A549 (cell line): ENCODE data around the gene RNASE1. TPM values are rescaled to one million over a fixed set of nuclear protein-coding genes. Genes with fewer than 3 reads are reported as not detected.

Source experiments
- ATAC-seq, 2 experiments: fragments of 200-7000 bp in 1 of 2; fragments of >200 bp in 1 of 2; cut with Nextera tagmentation in 1 of 2; cut with Tn5 transposase in 1 of 2; 3 replicates each; pipeline versions ENCODE4 v1.8.0 to v1.9.1; 2018 to 2020; ENCODE audit warnings: mild to moderate bottlenecking in 1 of 2, moderate library complexity in 1 of 2
- CTCF ChIA-PET: fragments of 300-600 bp; sonication (Branson Sonifier 250); formaldehyde crosslinking; extraction: SDS; loops from one replicate; lab custom pipeline; 2021; ENCODE audit warnings: antibody characterized with exemption, inconsistent platforms; lab: Yijun Ruan, JAX
- POLR2A ChIA-PET: fragments of 350-600 bp; formaldehyde crosslinking; extraction: SDS; loops from one replicate; lab custom pipeline; 2021; ENCODE audit warnings: antibody characterized with exemption, inconsistent platforms; lab: Yijun Ruan, JAX
- DNase-seq, 2 experiments: peaks; one replicate each; pipeline versions ENCODE4 v3.0.0 to v3.0.0-alpha.2; 2011 to 2016; ENCODE audit warnings: low read depth in 1 of 2, low spot score in 1 of 2
- FAIRE-seq: peaks from 2 replicates; lab custom pipeline; 2011; peaks lifted over from hg19 to GRCh38; lab: Jason Lieb, UNC
- H3K27ac ChIP-seq, 2 experiments: fragments of >200 bp; sonication (Bioruptor Twin); formaldehyde crosslinking; 3 replicates each; pipeline ENCODE4 v1.5.1; 2016 to 2017
- H3K4me1 ChIP-seq: fragments of >200 bp; sonication (Bioruptor Twin); formaldehyde crosslinking; 3 replicates; pipeline ENCODE4 v1.6.1; 2016
- H3K4me2 ChIP-seq: fragments of >200 bp; sonication (Bioruptor Twin); formaldehyde crosslinking; 3 replicates; pipeline ENCODE4 v1.6.1; 2016
- H3K4me3 ChIP-seq: fragments of >200 bp; sonication (Bioruptor Twin); formaldehyde crosslinking; 3 replicates; pipeline ENCODE4 v1.5.1; 2016
- H3K9me3 ChIP-seq: fragments of >200 bp; sonication (Bioruptor Twin); formaldehyde crosslinking; 3 replicates; pipeline ENCODE4 v1.6.1; 2016
- CBX8 ChIP-seq: fragments of 200-600 bp; sonication (generic); IDR thresholded peaks from 2 replicates; pipeline ENCODE4 v1.6.1; 2016
- CEBPB ChIP-seq, 2 experiments: fragments of >200 bp in 1 of 2; sonication (Bioruptor Twin) in 1 of 2; formaldehyde crosslinking in 1 of 2; IDR thresholded peaks; 2 replicates each; pipeline ENCODE4 v1.6.1; 2012 to 2016
- CHD4 ChIP-seq: fragments of 200-600 bp; sonication (generic); IDR thresholded peaks from 2 replicates; pipeline ENCODE4 v1.6.1; 2016; ENCODE audit warnings: antibody characterized with exemption, mild to moderate bottlenecking, borderline replicate concordance
- EHF ChIP-seq: fragments of 250-450 bp; sonication (Bioruptor Pico); IDR thresholded peaks from 2 replicates; pipeline ENCODE4 v1.5.0; 2020; ENCODE audit warnings: mild to moderate bottlenecking
- EHMT2 ChIP-seq: fragments of 200-600 bp; sonication (generic); IDR thresholded peaks from 2 replicates; pipeline ENCODE4 v1.6.1; 2016; ENCODE audit warnings: antibody characterized with exemption, low read depth, mild to moderate bottlenecking, moderate library complexity
- EP300 ChIP-seq, 2 experiments: fragments of >200 bp; sonication (Bioruptor Twin); formaldehyde crosslinking; IDR thresholded peaks; 2 replicates in 1 of 2; 3 replicates in 1 of 2; pipeline ENCODE4 v1.6.1; 2016 to 2017
- ESRRA ChIP-seq: fragments of 150-350 bp; IDR thresholded peaks from 2 replicates; pipeline ENCODE4 v1.6.1; 2014; ENCODE audit warnings: mild to moderate bottlenecking, low read length, borderline replicate concordance
- FOSL2 ChIP-seq, 2 experiments: fragments of 450-650 bp in 1 of 2; fragments of >200 bp in 1 of 2; sonication (Bioruptor Twin) in 1 of 2; formaldehyde crosslinking; IDR thresholded peaks; 2 replicates each; pipeline versions ENCODE4 v1.5.0 to v1.6.1; 2016 to 2020; ENCODE audit warnings: mild to moderate bottlenecking in 1 of 2, moderate library complexity in 1 of 2
- FOXS1 ChIP-seq: fragments of 250-450 bp; sonication (Bioruptor Pico); IDR thresholded peaks from 2 replicates; pipeline ENCODE4 v1.5.0; 2020; ENCODE audit warnings: mild to moderate bottlenecking, moderate library complexity
- GATA3 ChIP-seq: IDR thresholded peaks from 2 replicates; pipeline ENCODE4 v1.6.1; 2012; ENCODE audit warnings: borderline replicate concordance
- HDAC2 ChIP-seq: fragments of 200-600 bp; sonication (generic); IDR thresholded peaks from 2 replicates; pipeline ENCODE4 v1.6.1; 2016
- HOXA7 ChIP-seq: fragments of 250-450 bp; sonication (Bioruptor Pico); IDR thresholded peaks from 2 replicates; pipeline ENCODE4 v1.5.0; 2020; ENCODE audit warnings: mild to moderate bottlenecking, moderate library complexity
- HOXB5 ChIP-seq: fragments of 250-450 bp; sonication (Bioruptor Pico); IDR thresholded peaks from 2 replicates; pipeline ENCODE4 v1.5.0; 2020; ENCODE audit warnings: mild to moderate bottlenecking, moderate library complexity
- JUN ChIP-seq, 2 experiments: fragments of >200 bp; sonication (Bioruptor Twin); formaldehyde crosslinking; IDR thresholded peaks; 2 replicates in 1 of 2; 3 replicates in 1 of 2; pipeline ENCODE4 v1.6.1; 2016 to 2017
- JUNB ChIP-seq: fragments of >200 bp; sonication (Bioruptor Twin); formaldehyde crosslinking; IDR thresholded peaks from 2 replicates; pipeline ENCODE4 v1.6.1; 2016
- MAFK ChIP-seq: fragments of 450-650 bp; IDR thresholded peaks from 2 replicates; pipeline ENCODE4 v1.6.1; 2014; ENCODE audit not compliant: partially characterized antibody
- MYC ChIP-seq: IDR thresholded peaks from 2 replicates; pipeline ENCODE4 v1.6.1; 2012; ENCODE audit warnings: mild to moderate bottlenecking, inconsistent platforms, low read length, improper control_type of control experiment, borderline replicate concordance
- NFE2L2 ChIP-seq: fragments of 150-350 bp; conservative IDR thresholded peaks from 2 replicates; pipeline ENCODE4 v1.6.1; 2014; ENCODE audit warnings: low read length
- NPAS2 ChIP-seq: fragments of 250-450 bp; sonication (Bioruptor Pico); IDR thresholded peaks from 2 replicates; pipeline ENCODE4 v1.8.0; 2022; ENCODE audit warnings: mild to moderate bottlenecking, moderate library complexity, borderline replicate concordance
- NR3C1 ChIP-seq: fragments of >200 bp; sonication (Bioruptor Twin); formaldehyde crosslinking; IDR thresholded peaks from 3 replicates; pipeline ENCODE4 v1.6.1; 2017
- POLR2A ChIP-seq: IDR thresholded peaks from 2 replicates; pipeline ENCODE4 v1.6.1; 2012; ENCODE audit warnings: mild to moderate bottlenecking, low read length
- RAD21 ChIP-seq, 2 experiments: fragments of >200 bp in 1 of 2; sonication (Bioruptor Twin) in 1 of 2; formaldehyde crosslinking in 1 of 2; IDR thresholded peaks in 1 of 2; conservative IDR thresholded peaks in 1 of 2; 2 replicates in 1 of 2; 3 replicates in 1 of 2; pipeline ENCODE4 v1.6.1; 2012 to 2018; ENCODE audit warnings: inconsistent platforms in 1 of 2
- RCOR1 ChIP-seq: fragments of 150-350 bp; IDR thresholded peaks from 2 replicates; pipeline ENCODE4 v1.6.1; 2014; ENCODE audit warnings: antibody characterized with exemption, low read length, low read depth
- RFX5 ChIP-seq: fragments of 450-650 bp; IDR thresholded peaks from 2 replicates; pipeline ENCODE4 v1.7.1; 2014; ENCODE audit warnings: antibody characterized with exemption, mild to moderate bottlenecking, moderate library complexity
- RNF2 ChIP-seq: fragments of 200-600 bp; sonication (generic); IDR thresholded peaks from 2 replicates; pipeline ENCODE4 v1.6.1; 2016; ENCODE audit warnings: low read depth, mild to moderate bottlenecking, antibody characterized with exemption, moderate library complexity, borderline replicate concordance
- SREBF2 ChIP-seq: fragments of 450-650 bp; IDR thresholded peaks from 2 replicates; pipeline ENCODE4 v1.6.1; 2014; ENCODE audit warnings: mild to moderate bottlenecking, moderate library complexity
- TFCP2L1 ChIP-seq: fragments of 250-450 bp; sonication (Bioruptor Pico); IDR thresholded peaks from 2 replicates; pipeline ENCODE4 v1.5.0; 2021; ENCODE audit warnings: mild to moderate bottlenecking
- TP53 ChIP-seq: fragments of 250-450 bp; sonication (Bioruptor Pico); IDR thresholded peaks from 2 replicates; pipeline ENCODE4 v1.5.0; 2021; ENCODE audit warnings: mild to moderate bottlenecking, moderate library complexity
- ZFP36 ChIP-seq: fragments of 450-650 bp; IDR thresholded peaks from 2 replicates; pipeline ENCODE4 v1.6.1; 2014; ENCODE audit warnings: borderline replicate concordance; ENCODE audit not compliant: partially characterized antibody
- ZNF302 ChIP-seq: fragments of 250-450 bp; sonication (Bioruptor Pico); IDR thresholded peaks from 2 replicates; pipeline ENCODE4 v1.9.0; 2021; ENCODE audit warnings: inconsistent platforms, mild to moderate bottlenecking, moderate library complexity
- ZSCAN20 ChIP-seq: fragments of 250-450 bp; sonication (Bioruptor Pico); IDR thresholded peaks from 2 replicates; pipeline ENCODE4 v1.8.0; 2022; ENCODE audit warnings: mild to moderate bottlenecking, moderate library complexity
- WGBS: methylation state at CpG from one replicate; pipeline ENCODE4 v1.1.6; 2017; ENCODE audit errors: missing lambda C conversion rate; 5-methylcytosine and 5-hydroxymethylcytosine counted together
- polyA minus RNA-seq: library from RNA; depleted of rRNA, polyadenylated mRNA; stranded (reverse); fragments of >200 nt; gene quantifications from 2 replicates; pipeline ENCODE4 v1.2.3, GENCODE V29; 2011; rRNA and poly(A)+ RNA removed
- polyA plus RNA-seq, 4 experiments: library from polyadenylated mRNA; depleted of rRNA in 3 of 4; stranded (reverse); fragments of >200 nt; fragmentation: RNase III in 1 of 4; extraction: RNeasy Plus Mini Kit Qiagen cat#74134 plus additional on column Dnase treatment in 1 of 4; gene quantifications; 2 replicates in 3 of 4; 3 replicates in 1 of 4; pipeline ENCODE4 v1.2.3, GENCODE V29; 2011 to 2017
- TF ChIP-seq, protein P1 (sequence below): fragments of >200 bp; sonication (Bioruptor Twin); formaldehyde crosslinking; IDR thresholded peaks from 3 replicates; pipeline ENCODE4 v1.6.1; 2016
- TF ChIP-seq, protein P2 (sequence below): IDR thresholded peaks from 2 replicates; pipeline ENCODE4 v1.6.1; 2012; ENCODE audit warnings: low read depth, borderline replicate concordance
- TF ChIP-seq, protein P3 (sequence below): IDR thresholded peaks from 2 replicates; pipeline ENCODE4 v1.6.1; 2012

The RNASE1 gene
- polyA plus RNA-seq (2011; rRNA removed) (0.98 and 1.1 TPM in 2 replicates), polyA plus RNA-seq (2017; fragmentation: RNase III; extraction: RNeasy Plus Mini Kit Qiagen cat#74134 plus additional on column Dnase treatment) (0.13 to 0.55 TPM (median 0.16 TPM) in 3 replicates), polyA minus RNA-seq (0.19 and 2.5 TPM in 2 replicates)
- polyA plus RNA-seq (2012; cell fraction: cytosol; rRNA removed): 0.54 and 0.57 TPM in 2 replicates
- polyA plus RNA-seq (2012; cell fraction: nucleus; rRNA removed): 0.26 and 0.66 TPM in 2 replicates

DNA sequence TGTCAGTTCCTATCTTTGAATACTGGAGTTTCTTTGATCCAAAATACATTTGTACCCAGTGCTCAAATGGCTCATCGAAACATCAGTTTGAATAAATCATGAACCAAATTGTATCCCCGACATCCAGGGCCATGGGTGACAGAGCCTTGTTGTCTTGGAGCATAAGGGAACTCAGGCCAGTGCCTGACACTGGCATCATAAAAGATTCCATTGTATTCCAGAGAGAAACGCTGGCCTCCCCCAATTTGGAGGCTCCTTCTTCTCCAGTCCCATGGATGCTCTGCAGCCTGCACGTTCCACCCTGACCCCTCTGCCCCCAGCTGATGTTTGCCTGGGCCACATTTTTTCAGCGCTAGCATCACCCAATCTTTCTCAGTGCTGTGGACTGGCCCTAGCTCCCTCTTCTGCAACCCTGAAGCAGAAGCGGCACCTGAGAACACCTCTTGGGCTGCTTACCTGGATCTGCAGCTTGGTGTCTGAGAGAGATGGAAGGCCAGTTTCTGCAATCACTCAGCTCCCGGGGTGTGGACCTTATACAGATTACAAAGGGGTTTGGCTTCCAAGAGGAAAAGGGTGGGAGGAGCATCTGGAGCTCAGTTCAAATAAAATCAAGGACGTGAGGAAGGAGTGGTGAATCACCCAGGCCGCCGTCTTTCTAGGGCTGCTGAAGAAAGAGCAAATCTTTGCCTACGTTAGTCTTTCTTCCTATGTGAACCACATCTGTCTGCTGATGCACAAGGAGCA lies at the start of gene RNASE1:
TSS of gene RNASE1 (minus strand) at position 504 of the 744 bp plus-strand sequence. CDS start 776 bp downstream, outside the sequence.
- ChIA-PET POLR2A (interaction anchor here (1.0 kb wide), 1 partner anchor 47 kb away, joined by 3 read pairs; no protein-coding TSS in a partner anchor), CTCF (interaction anchor here (0.8 to 0.9 kb wide), 2 partner anchors 9 to 71 kb away, joined by 3 read pairs; no protein-coding TSS in a partner anchor)
- FAIRE-seq: no peak
- TF ChIP-seq HOXB5 (CRISPR knock-in tag) (no peak), CBX8 (no peak), RNF2 (no peak), RFX5 (no peak), RAD21 (conservative IDR thresholded peaks at IDR 0.05 in 1 of 2, IDR thresholded peaks at IDR 0.05 in 1 of 2) (no peak), NFE2L2 (no peak), FOXS1 (CRISPR knock-in tag) (no peak), CHD4 (no peak), SREBF2 (no peak), TFCP2L1 (CRISPR knock-in tag) (no peak), TP53 (CRISPR knock-in tag) (no peak), ZSCAN20 (CRISPR knock-in tag) (no peak), HDAC2 (no peak), POLR2A (no peak), ZNF302 (CRISPR knock-in tag) (no peak), EHMT2 (no peak), MAFK (no peak)
- TF ChIP-seq, protein P1, sequence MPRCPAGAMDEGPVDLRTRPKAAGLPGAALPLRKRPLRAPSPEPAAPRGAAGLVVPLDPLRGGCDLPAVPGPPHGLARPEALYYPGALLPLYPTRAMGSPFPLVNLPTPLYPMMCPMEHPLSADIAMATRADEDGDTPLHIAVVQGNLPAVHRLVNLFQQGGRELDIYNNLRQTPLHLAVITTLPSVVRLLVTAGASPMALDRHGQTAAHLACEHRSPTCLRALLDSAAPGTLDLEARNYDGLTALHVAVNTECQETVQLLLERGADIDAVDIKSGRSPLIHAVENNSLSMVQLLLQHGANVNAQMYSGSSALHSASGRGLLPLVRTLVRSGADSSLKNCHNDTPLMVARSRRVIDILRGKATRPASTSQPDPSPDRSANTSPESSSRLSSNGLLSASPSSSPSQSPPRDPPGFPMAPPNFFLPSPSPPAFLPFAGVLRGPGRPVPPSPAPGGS: no peak
- TF ChIP-seq, protein P2, sequence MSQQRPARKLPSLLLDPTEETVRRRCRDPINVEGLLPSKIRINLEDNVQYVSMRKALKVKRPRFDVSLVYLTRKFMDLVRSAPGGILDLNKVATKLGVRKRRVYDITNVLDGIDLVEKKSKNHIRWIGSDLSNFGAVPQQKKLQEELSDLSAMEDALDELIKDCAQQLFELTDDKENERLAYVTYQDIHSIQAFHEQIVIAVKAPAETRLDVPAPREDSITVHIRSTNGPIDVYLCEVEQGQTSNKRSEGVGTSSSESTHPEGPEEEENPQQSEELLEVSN: no peak
- Histone ChIP-seq H3K4me2 (peak within 1 kb of the TSS; percentile 34; the same call in 2 of the 3 replicates), H3K27ac (no peak within 1 kb of the TSS), H3K4me3 (no peak within 1 kb of the TSS), H3K4me1 (0 out of 3 replicates have a peak, but pooled peaks cover 5% of the 10 kb centered on the region), H3K9me3 (no peaks in the 10 kb centered on the region)
- ATAC-seq: peak; percentile 75 to 80
- WGBS: 51% methylated on average over 11 of the region's 11 CpGs
- peak; percentile 6 to 36 for DNase-seq

DNA sequence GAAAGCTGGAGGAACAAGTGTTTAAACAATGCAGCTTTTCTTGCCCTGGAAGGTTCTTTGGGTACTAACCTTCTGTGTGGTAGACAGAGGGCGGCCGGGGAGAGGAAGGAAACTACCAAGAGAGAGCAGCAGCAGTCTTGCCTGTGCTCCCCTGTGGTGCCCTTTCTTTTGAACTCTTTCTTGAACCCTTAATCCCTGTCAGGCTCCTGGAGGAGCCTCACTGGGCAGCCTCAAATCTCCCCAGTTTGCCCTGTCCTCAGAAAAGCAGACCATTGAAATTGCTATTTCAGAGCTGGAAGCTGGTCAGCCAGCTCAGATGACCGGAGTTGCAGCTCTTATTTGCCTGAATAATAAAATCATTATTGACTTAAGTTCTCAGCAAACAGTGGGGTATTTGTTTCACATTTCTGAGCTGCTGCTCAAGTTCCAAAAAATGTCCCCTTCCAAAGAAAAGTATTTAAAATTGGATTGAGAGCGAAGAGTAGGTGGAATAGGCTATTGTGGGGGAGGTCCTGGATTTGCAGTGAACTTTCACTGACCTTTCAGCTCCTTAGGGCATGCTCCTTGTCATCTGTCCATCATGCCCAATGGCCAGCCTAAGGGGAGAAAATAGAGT lies 46.4 kb upstream of the RNASE1 start:
- CTCF ChIA-PET: interaction anchor here (0.8 to 6.3 kb wide), 10 partner anchors 9 to 192 kb away, joined by 3 to 64 read pairs (median 6); no protein-coding TSS in a partner anchor
- Histone ChIP-seq H3K4me2 (peak overlapping the region; percentile 97), H3K9me3 (no peaks in the 10 kb centered on the region), H3K4me1 (peaks cover 40% of the 10 kb centered on the region), H3K27ac (peak overlapping the region; percentile 94 to 96), H3K4me3 (peak overlapping the region; percentile 31)
- POLR2A ChIA-PET: interaction anchor here (0.7 to 2.5 kb wide), 6 partner anchors 12 to 167 kb away, joined by 3 to 10 read pairs (median 3); partner anchors contain the start of gene RNASE1
- FAIRE-seq (peak; percentile 61), DNase-seq (peak; percentile 26 to 77), ATAC-seq (peak; percentile 75 to 80)
- WGBS: 0% methylated on average over 4 of the region's 4 CpGs
- TF ChIP-seq NPAS2 (CRISPR knock-in tag) (no peak), JUNB (0 out of 2 replicates have a peak, but pooled peaks have one; percentile 40), EHF (CRISPR knock-in tag) (no peak), ZFP36 (no peak), EHMT2 (no peak), JUN (IDR thresholded peaks at IDR 0.05) (peak in 1 of 2 experiments; percentile 26; a peak in 2 of 5 replicates), ESRRA (no peak), FOSL2 (IDR thresholded peaks at IDR 0.05) (no peak), FOSL2 (CRISPR knock-in tag; IDR thresholded peaks at IDR 0.05) (peak; percentile 17; the same call in 1 of the 2 replicates), CEBPB (IDR thresholded peaks at IDR 0.05) (peak in 1 of 2 experiments; percentile 35; a peak in 2 of 4 replicates), GATA3 (peak; percentile 66; the same call in 1 of the 2 replicates), ZNF302 (CRISPR knock-in tag) (no peak), RFX5 (no peak), HDAC2 (0 out of 2 replicates have a peak, but pooled peaks have one; percentile 24), RCOR1 (no peak), NR3C1 (no peak), MAFK (no peak), MYC (no peak), NFE2L2 (no peak), HOXA7 (CRISPR knock-in tag) (no peak), EP300 (IDR thresholded peaks at IDR 0.05) (peak in 1 of 2 experiments; percentile 34; a peak in 1 of 5 replicates)
- TF ChIP-seq, protein P3, sequence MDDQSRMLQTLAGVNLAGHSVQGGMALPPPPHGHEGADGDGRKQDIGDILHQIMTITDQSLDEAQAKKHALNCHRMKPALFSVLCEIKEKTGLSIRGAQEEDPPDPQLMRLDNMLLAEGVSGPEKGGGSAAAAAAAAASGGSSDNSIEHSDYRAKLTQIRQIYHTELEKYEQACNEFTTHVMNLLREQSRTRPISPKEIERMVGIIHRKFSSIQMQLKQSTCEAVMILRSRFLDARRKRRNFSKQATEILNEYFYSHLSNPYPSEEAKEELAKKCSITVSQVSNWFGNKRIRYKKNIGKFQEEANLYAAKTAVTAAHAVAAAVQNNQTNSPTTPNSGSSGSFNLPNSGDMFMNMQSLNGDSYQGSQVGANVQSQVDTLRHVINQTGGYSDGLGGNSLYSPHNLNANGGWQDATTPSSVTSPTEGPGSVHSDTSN: peak; percentile 43
